IMR-90 (cell line): ENCODE results near the gene SLC36A2.

Source experiments
- MAFK ChIP-seq: IDR thresholded peaks from 2 replicates; pipeline ENCODE4 v1.6.1; 2012; ENCODE audit warnings: low read depth, low read length, improper control_type of control experiment
- POLR2A ChIP-seq: IDR thresholded peaks from 2 replicates; pipeline ENCODE4 v1.6.1; 2012; ENCODE audit warnings: mild to moderate bottlenecking, low read depth, low read length
- RFX5 ChIP-seq: IDR thresholded peaks from 2 replicates; pipeline ENCODE4 v1.8.0; 2012; ENCODE audit warnings: low read depth, mild to moderate bottlenecking, low read length, moderate library complexity
- TF ChIP-seq, protein P1 (sequence below): conservative IDR thresholded peaks from 2 replicates; pipeline ENCODE4 v1.5.1; 2012; ENCODE audit warnings: mild to moderate bottlenecking, low read depth, low read length, improper control_type of control experiment

DNA sequence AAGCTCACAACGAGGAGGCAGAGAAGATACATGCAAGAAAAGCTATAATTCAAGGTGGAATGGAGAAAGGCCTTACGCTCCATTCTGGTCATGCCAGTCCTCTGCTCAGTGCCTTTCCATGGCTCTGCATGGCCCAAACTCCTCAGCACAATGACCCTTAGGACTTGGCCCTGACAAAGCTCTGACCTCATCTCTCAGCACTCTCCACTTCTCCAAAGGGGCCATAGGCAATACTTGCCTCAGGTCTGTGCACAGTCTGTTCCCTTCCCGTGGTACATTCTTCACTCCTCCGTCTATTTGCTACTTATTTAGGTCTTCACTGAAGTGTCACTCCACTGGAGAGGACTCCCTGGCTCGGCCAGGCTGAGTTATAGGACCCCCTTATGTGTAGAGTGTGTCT lies 68.5 kb downstream of the SLC36A2 start:
- TF ChIP-seq, protein P1, sequence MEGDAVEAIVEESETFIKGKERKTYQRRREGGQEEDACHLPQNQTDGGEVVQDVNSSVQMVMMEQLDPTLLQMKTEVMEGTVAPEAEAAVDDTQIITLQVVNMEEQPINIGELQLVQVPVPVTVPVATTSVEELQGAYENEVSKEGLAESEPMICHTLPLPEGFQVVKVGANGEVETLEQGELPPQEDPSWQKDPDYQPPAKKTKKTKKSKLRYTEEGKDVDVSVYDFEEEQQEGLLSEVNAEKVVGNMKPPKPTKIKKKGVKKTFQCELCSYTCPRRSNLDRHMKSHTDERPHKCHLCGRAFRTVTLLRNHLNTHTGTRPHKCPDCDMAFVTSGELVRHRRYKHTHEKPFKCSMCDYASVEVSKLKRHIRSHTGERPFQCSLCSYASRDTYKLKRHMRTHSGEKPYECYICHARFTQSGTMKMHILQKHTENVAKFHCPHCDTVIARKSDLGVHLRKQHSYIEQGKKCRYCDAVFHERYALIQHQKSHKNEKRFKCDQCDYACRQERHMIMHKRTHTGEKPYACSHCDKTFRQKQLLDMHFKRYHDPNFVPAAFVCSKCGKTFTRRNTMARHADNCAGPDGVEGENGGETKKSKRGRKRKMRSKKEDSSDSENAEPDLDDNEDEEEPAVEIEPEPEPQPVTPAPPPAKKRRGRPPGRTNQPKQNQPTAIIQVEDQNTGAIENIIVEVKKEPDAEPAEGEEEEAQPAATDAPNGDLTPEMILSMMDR, result no peak
- no peak for TF ChIP-seq POLR2A
- no peak for TF ChIP-seq RFX5
- TF ChIP-seq MAFK, result no peak
